ENCODE measurements around the gene DOCK9.

DOCK9 gene

DNA sequence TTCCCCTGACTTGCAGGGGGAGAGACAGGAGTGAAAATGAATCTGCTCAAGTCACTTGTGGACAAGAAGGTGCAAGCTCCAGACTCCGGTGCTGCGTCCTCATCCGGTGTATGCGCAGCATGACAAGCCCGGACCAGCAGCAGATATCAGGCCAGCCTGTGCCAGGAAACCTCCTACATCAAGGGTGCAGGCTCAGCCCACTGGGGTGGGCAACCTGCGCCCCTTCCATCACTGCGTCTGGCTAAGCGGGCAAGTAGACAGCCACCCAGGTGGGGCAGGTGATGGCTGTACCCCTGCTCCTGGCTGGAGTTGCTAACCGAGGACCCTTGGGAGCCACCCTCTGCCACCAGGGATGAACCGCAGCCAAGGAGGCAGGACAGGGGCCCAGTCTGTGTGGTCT lies 192.5 kb downstream of the DOCK9 start:
- DNase-seq, result no peak

DNA sequence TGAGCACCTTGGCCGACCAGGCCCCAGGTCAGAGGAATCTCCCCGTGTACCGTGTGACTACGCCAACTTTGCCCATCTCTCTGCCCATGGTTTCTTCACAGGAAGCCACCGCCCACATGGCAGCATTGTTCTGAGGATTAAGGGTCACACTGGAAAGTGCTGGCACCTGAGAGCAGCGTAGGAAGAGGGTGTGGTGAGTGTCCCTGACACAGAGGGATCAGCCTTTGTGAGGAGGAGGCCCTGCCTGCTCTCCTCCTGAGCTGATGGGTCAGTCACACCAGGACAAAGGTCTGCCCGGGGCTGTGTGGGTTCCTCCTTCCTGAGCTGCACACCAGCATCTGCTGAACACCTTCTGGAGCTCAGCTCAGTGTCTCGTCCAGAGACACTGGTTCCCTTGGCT lies 193.2 kb downstream of the DOCK9 start:
- DNase-seq, result no peak

DNA sequence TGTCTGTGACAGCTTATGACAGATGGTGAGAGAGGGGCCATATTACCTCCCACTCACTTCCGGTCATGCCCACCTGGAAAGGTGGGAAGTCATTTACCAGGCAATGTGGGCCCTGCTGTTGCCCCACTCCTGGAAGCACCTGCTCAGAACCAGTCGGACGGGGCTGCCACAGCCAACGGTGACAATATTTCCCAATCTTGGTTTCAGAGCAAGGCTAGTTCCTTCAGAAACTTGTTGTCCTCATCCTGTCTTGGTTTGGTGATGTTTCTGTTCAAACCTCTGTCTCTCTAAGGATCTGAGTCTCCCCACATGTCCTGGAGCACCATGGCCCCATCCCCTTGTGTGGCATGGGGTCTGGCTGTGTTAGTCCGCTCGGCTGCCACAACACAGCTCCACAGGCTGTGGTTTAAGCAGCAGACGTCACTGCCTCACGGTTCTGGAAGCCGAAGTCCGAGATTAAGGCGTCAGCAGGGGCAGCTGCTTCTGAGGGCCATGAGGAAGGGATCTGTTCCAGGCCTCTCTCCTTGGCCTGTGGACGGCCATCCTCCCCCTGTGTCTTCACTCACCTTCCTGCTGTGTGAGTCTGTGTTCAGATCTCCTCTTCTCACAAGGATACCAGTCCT lies 193.9 kb downstream of the DOCK9 start:
- DNase-seq, result no peak

DNA sequence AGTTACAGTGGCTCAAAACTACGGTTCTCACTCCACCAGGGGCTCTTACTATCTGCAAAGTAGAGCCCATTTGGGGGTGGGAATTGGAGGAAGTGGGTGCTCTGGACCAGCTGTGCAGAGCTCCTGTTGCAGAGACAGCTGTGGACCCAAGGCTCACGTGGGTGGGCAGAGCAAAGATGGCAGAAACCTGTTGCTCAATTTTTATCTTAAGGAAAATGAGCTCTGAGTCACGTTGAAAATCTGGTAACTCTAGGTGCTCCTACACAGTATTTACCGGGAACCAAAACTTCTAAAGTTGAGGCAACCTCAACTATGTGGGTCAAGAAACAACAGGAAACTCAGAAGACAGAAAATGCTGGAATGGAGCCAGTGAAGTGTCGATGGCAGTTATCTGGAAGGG lies 195.2 kb downstream of the DOCK9 start:
- DNase-seq, result no peak

DNA sequence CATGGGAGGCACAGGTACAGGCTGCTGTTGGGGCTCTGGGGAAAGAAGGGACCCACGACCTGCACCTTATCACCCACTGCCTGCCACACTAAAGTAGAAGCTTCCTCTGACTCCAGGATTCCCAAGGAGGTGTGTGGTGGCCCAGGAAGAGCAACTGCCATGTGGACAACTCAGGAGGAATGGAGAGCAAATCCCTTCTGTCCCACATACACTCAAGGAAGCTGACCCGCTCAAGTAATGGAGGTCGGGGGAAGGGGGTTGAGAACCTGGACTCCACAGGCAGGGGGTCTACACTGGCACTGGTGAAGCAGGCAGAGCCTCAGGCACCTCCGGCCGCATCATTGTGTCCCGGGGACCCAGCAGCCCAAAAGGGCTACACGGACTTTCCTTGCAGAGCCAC lies 196.0 kb downstream of the DOCK9 start:
- DNase-seq, result no peak

DNA sequence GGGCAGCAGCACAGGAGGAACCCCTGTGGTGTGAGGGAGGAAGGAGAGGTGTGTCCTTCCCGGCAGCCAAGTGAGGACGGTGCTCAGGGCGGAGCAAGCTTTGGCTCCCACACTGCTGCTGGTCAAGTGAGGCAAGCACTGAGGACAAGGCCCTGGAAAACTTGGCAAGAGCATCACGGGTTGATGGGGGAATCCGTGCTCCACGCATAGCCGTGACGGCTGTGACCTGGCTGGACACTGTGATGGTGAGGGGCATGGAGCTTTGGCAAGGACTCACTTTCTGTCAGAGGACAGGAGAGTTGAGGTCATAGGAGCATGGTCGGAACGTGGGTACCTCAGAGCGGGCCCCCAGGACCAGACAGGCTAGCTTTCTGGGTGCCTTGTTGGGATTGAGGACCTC lies 196.4 kb downstream of the DOCK9 start:
- DNase-seq, result no peak

DNA sequence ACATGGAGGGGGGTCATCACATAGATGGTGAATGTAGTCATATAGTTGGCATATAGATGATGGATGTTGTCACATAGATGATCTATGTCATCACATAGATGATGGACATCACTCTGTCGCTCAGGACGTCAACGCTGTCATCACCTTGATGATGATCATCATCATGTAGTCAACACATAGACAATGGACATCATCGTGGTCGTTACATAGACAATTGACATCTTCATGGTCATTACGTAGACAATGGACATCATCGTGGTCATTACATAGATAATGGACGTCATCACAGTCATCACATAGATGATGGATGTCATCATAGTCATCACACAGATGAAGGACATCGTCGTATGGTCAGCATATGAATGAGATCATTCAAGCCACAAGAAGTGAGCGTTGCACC lies 196.8 kb downstream of the DOCK9 start:
- DNase-seq, result no peak

DNA sequence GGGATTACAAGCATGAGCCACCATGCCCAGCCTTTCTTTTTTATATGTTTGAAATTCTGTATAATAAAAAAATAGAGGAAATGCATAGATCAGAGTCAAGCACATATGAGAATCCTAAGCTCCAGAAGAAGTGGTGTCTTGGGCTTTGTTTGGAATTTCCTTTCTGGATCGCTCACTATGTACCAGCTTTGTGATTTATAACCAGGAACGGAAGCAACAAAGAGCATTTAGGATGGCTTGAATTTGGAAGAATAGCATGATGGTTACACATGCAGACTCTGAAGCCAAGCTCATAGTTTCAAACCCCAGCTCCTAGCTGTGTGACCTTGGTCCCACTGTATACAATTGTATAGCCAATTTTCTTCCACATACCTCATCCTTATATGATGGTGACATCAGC lies 197.4 kb downstream of the DOCK9 start:
- no peak for DNase-seq

DNA sequence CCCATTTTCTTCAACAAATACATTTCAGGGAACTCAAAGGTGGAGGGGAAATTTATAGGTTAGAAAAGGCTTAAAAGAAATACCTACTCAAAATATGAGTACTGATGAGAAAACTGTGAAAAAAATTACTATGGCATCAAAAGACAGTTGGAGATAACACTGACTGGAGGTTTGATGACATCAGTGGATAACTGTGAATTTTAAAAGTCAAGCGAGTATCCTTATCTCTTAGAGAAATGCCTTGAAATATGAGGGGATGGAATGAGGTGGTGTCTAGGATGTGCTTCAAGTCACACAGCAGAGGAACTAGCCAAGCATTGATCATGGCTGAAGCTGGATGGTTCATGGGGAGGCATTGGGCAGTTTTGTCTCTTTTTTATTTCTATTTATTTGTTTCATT lies 198.2 kb downstream of the DOCK9 start:
- DNase-seq, result no peak

DNA sequence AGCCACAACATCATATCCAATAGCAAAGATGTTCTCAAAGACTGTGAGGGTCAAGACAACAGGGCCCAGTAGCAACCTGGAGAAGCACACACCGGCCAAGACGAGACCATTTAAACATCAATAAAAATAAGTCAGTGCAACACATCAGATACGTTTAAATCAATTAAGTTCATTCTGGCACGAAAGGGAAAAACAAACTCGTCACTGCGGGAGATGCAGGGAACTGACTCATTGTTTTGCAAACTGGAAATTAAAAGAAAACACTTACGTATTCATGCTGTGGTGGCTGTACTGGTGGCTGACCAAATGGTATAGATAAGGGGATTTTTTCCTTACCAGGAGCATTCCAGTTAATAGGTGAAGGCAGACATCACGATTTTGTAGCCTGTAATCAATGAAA lies 199.1 kb downstream of the DOCK9 start:
- DNase-seq, result no peak

DNA sequence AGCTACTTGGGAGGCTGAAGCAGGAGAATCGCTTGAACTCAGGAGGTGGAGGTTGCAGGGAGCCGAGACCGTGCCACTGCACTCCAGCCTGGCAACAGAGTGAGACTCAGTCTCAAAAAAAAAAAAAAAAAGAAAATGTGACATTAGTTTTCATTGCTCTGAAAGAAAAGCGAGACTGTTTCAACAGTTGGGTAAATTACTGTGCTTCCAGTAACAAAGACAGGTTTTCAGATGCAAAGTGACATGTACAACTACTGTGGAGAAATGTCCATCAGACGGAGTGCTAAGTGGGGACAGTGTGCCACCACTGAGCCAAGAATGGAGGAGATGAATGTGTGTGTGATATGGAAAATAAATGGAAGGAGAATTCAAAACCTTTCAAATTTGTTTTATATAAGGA lies 201.2 kb downstream of the DOCK9 start:
- no peak for DNase-seq

DNA sequence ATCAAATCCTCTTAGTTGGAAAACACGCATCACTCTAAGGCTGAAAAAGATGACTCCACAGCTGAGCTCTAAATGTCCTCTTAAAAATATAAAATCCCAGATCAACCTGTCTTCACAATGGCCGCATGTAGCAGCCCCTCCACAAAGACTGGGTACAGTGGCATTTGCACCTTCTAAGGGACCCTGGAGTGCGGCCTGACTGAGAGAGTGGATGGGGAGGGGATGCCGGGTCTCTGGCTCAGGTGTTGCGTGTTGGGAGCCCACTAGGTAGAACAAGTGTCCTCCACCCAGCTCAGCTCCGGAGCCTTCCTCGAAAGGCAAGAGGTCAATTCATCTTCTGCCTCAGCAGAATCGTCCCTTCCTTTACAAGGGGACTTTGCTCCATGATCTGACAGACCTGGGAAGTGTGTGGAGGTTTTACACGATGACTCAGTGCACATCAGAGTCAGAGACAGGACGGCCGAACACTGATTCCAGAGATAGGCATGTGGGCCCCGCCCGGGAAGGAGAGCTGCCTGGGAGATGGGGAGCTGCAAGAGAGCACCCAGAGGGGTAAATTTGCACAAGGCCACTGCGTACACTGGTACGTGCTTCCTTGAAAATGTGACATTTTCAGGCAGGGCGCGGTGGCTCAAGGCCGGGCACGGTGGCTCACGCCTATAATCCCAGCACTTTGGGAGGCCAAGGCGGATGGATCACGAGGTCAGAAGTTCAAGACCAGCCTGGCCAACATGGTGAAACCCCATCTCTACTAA lies 201.8 kb downstream of the DOCK9 start:
- no peak for DNase-seq

DNA sequence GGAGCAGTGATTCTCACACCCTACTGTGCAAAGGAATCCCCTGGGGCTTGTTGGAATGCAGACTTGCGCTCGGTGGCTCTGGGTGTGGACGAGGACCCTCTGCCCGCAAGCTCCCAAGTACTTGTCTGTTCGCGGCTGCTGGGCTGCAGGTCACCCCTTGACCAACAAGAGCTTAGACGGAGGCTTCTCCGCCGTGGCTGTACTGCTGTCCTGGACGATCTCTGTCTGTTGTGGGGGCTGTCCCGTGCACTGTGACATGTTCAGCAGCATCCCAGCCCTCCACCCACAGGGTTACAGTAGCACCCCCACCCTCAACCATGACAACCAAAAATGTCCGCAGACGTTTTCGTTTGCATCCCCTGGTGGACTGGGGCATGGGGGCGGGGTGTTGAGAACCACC lies 202.5 kb downstream of the DOCK9 start:
- DNase-seq, result no peak

DNA sequence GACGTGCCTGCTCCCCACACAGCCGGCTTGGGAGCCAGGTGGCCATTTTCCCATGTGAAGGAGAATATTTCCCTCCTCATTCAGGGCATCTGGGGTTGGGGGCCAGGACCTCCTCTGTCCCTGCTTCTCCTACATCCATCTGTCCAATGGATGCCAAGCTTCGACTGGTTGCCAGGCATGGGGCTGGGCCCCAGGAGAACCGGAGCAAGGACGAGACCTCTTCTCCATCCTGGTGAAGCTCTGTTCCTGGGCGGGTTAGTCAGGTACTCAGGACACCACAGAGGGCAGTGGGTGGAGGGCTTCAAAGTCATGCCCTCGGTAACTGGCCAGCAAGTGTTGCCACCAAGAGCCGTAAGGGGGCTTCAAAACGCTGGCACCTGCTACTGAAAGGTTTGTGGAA lies 203.1 kb downstream of the DOCK9 start:
- DNase-seq, result no peak

DNA sequence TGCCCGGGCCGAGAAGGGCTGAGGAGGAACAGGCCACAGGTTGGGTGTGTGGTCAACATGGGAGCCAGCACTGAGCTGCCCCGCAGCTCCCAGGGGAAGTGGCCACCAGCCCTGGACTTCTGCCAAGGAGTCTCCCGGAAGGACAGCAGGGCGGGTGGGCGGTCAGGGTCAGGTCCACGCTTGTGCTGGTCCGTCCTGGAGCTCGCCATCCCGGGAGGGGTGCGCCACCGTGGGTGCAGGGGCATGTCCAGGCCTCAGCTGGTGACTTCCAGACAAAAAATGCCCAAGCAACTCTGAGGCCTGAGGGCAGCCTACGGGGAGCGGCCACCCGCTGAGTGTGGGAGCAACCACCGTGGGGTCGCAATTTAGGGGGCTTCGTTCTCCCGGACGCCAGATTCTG lies 203.9 kb downstream of the DOCK9 start:
- no peak for DNase-seq

DNA sequence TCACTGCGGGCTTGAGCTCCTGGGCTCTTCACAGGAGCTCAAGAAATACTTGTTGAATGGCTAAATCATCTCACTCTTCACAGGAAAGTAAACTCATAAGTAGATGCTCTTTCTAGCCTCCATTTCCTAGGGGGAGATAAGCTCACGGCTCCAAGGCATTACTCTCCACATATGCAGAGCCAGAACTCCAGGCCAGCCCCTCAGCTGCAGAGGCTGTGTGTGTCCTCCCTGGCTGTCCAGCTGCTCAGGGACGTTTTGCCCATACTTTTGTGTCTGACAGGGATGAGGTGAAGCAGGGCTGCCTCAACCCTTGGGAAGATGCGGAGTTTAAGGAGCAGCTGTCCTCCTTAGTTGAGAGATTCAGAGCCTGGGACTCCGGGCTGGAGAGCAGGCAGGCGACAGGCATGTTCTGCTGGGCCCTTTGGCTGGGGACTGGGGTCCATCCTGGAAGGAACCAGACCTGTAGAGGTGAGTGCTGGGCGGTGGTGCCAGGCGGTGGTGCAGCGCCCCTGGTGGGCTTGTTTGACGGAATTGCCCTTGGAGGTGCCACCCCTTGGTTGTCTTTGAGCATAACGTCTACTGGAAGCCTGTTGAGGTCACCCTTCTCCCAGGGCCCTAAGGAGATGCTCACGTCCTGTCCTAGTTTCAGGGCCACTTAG lies 204.9 kb downstream of the DOCK9 start:
- no peak for DNase-seq

DNA sequence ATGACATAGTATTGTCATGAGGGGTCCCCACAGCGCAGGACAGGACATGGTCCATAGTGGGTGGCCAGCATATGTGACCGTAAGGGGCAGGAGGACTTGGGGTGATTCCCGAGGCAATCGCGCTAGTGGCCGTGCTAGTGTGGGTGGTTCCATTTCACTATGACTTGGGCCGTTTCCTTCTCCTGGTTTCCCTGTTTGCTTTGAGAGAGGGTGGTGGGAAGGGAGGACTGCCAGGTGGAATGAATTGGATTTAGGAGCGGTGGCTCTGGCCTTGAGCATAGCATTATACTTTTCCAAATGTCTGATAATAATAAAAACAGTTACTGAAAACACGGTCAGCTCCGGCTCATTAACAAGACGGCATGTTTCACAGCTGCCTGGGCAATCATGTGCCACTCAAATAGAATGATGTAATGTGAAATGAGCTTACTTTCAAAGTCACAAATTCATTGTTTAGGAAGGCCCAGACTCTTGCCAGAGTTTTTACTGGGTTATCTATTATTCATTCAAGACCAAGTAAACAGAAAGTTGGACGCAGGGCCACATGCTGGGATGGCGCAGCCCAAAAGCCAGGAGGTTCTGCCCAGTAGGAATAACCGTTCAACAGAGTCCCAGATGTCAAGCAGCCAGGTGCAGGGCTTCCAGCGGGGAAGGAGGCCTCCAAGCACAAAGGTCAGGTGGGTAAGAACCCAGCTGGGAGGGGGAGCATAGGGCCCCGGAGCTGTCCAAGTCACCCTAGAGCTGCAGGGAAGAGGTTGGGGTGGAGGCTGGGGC lies 205.8 kb downstream of the DOCK9 start:
- DNase-seq, result no peak

DNA sequence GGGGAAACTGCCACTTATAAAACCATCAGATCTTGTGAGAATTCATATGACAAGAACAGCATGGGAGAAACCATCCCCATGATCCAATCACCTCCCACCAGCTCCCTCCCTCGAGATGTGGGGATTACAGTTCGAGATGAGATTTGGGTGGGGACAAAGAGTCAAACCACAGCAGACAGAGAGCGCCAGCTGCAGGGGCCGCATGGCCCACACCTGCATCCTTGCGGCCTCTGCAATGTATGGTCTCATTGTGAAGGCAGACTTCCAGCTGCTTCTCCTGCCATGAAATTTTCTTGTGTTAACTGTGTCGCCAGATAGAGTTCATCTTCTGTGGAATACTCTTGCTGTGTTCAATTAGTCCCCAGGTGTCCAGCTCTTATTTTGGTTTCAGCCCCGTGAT lies 208.1 kb downstream of the DOCK9 start:
- DNase-seq, result no peak

DNA sequence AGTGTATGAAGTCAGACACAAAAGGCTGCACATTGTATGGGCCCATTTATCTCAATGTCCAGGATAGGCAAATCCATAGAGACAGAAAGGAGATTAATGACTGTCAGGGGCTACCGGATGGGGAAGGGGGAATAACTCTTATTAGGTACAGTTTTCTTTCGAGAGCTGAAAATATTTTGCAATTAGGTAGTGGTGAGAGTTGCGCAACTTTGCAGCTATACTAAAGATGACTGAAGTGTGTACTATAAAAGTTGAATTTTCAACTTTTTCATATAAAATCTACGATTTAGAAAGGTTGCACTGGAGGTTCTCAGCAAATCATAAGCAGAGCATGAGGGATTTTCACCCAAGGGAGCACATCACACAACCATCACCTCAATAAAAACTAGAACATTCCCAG lies 209.3 kb downstream of the DOCK9 start:
- no peak for DNase-seq

DNA sequence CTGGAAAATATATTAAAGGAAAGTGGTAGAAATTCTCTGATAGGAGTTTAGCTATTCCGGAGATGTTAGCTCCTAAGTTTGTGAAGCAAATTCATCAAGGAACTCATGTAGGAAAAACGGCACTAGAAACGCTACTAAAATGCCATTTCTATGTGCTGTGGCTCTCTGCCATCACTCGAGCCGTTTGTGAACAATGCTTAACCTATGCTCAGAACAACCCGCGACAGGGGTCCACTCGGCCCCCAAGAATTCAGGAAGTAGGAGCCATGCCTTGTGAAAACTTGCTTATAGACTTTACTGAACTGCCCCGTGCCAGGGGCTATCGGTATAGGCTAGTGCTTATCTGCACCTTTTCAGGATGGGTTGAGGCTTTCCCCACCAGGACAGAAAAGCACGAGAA lies 211.2 kb downstream of the DOCK9 start:
- DNase-seq, result no peak

DNA sequence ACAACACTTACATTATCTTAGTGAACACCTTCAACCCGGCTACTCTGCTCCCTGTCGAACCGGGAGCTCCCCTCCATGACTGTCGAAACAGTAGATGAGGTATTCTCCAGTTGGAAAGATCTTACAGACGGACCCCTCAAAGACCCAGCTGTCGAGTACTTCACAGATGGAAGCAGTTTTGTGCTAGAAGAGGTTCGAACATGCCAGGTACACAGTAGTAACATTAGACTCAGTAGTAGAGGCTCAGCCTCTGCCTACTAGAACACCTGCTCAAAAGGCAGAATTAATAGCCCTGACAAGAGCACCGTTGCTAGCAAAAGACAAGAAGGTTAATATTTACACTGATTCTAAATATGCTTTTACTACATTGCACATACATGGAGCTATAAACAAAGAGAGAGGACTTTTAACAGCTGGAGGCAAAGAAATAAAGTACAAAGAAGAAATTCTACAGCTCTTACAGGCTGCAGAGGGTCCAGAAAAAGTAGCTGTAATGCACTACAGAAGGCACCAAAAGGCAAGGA lies 211.8 kb downstream of the DOCK9 start:
- DNase-seq, result no peak

DNA sequence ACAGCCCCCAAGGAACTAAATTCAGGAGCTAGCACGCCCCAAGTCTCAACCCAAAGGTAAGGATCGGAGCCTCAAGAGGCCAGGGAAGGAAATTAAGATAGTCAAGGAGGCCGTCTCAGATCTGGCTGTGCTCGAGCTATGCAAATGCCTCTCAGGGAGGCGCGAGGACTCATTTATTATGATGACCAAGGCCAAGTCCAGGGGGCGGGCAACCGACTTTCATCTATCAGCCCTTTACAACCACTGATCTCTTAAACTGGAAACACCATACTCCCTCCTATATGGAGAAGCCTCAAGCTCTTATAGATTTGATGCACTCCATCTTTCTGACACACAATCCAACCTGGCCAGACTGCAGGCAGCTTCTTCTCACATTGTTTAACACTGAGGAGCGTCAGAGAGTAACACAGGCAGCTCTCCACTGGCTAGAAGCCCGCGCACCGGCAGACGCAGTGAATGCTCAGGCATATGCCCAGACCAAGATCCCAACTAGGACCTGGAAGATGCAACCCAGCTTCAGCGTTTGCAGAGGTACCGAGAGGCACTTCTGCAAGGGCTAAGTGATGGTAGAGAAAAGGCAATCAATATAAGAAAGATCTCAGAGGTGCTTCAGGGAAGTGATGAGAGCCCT lies 215.8 kb downstream of the DOCK9 start:
- no peak for DNase-seq

Measured in CD4-positive, alpha-beta T cell treated with Interleukin-4 for 1 hour (primary cell).